ENCODE data around the gene INSC.

Gene INSC

DNA sequence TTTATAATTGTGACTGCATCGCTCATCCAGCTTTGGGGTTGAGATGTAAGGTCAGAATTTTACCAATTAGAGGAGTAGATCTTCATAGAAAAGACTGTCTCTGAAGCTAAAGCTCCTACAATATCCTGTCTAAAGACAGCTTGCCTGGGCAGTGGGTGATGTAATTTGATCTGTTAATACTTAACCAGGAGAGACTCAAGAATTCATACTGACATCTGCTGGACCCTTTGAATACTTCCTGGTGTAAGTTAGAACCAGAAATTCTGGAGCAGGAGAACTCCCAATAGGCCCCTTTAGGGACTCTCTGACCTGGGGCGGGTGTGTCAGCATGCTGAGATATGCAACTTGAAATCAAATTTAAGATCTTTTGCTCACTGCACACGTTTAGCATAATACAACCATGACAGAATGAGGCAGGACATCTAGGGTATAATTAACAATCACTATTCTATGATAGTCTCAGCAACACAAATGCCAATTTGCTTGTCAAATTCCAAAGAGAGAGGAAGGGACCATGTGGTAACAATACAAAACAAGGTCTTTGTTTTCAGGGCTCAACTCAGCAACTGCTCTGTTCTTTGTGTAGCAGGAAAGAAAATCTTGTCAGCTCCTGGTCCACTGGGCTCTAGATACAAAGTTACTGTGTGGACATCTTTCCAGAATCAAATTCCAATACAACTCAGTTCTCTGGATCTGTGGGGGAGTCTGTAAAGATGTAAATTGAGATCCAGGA is 143.9 kb downstream of the INSC start:
- TF ChIP-seq BACH2 (CRISPR knock-in tag; IDR thresholded peaks at IDR 0.05; ENCODE audit: borderline replicate concordance) (no peak), SNAI2 (CRISPR knock-in tag; IDR thresholded peaks at IDR 0.05) (no peak), ESRRG (CRISPR knock-in tag; IDR thresholded peaks at IDR 0.05) (no peak), PPARA (CRISPR knock-in tag; IDR thresholded peaks at IDR 0.05; ENCODE audit: borderline replicate concordance) (no peak), CSDC2 (CRISPR knock-in tag; IDR thresholded peaks at IDR 0.05) (no peak), ZNF8 (CRISPR knock-in tag; IDR thresholded peaks at IDR 0.05) (no peak)
- TF ChIP-seq, protein P1, sequence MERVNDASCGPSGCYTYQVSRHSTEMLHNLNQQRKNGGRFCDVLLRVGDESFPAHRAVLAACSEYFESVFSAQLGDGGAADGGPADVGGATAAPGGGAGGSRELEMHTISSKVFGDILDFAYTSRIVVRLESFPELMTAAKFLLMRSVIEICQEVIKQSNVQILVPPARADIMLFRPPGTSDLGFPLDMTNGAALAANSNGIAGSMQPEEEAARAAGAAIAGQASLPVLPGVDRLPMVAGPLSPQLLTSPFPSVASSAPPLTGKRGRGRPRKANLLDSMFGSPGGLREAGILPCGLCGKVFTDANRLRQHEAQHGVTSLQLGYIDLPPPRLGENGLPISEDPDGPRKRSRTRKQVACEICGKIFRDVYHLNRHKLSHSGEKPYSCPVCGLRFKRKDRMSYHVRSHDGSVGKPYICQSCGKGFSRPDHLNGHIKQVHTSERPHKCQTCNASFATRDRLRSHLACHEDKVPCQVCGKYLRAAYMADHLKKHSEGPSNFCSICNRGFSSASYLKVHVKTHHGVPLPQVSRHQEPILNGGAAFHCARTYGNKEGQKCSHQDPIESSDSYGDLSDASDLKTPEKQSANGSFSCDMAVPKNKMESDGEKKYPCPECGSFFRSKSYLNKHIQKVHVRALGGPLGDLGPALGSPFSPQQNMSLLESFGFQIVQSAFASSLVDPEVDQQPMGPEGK (CRISPR knock-in tag; IDR thresholded peaks at IDR 0.05; ENCODE audit: borderline replicate concordance): no peak
- TF ChIP-seq, protein P2, sequence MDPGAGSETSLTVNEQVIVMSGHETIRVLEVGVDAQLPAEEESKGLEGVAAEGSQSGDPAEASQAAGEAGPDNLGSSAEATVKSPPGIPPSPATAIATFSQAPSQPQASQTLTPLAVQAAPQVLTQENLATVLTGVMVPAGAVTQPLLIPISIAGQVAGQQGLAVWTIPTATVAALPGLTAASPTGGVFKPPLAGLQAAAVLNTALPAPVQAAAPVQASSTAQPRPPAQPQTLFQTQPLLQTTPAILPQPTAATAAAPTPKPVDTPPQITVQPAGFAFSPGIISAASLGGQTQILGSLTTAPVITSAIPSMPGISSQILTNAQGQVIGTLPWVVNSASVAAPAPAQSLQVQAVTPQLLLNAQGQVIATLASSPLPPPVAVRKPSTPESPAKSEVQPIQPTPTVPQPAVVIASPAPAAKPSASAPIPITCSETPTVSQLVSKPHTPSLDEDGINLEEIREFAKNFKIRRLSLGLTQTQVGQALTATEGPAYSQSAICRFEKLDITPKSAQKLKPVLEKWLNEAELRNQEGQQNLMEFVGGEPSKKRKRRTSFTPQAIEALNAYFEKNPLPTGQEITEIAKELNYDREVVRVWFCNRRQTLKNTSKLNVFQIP (CRISPR knock-in tag; IDR thresholded peaks at IDR 0.05; ENCODE audit: borderline replicate concordance, low read depth): no peak
- ATAC-seq: no peak

DNA sequence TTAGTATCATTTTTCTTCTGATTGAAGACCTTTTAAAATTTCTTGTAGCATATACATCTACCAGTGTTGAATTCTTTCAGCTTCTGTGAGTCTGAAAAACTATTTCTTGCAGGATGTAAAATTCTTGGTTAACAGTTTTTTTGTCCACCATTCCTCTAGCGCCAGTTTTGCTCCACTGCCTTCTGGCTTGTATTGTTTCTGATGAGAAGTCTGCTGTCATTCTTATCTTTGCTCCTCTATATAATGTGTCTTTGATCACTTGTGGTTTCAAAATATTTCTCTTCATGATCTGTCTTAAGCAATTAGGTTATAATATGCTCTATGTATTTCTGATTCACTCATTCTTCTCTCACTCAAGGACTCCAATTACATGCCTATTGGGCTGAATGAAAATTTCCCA is 152.3 kb downstream of the INSC start:
- TF ChIP-seq OSR1 (CRISPR knock-in tag; IDR thresholded peaks at IDR 0.05) (no peak), CSDC2 (CRISPR knock-in tag; IDR thresholded peaks at IDR 0.05) (no peak), ZFP3 (CRISPR knock-in tag; IDR thresholded peaks at IDR 0.05) (no peak)
- no peak for ATAC-seq

DNA sequence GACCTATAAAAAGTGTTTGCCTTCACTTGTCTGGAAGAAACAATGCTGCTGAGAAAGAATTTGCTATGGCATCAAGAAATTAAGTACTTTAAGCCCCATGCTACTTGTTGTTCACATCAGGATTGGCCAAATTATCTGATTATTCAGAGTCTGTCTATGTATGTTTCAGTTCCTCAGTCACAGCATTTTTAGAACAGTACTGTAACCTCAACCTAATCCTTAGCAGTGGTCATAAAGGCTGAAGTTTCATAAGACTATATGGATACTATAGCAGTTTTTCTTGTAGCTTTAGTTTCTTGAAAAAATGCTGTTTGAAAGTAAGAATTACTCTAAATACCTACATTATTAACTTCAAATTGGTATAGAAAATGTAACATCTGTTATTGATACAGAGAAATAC is 153.9 kb downstream of the INSC start:
- no peak for TF ChIP-seq PPARA (CRISPR knock-in tag; IDR thresholded peaks at IDR 0.05; ENCODE audit: borderline replicate concordance)
- no peak for ATAC-seq

DNA sequence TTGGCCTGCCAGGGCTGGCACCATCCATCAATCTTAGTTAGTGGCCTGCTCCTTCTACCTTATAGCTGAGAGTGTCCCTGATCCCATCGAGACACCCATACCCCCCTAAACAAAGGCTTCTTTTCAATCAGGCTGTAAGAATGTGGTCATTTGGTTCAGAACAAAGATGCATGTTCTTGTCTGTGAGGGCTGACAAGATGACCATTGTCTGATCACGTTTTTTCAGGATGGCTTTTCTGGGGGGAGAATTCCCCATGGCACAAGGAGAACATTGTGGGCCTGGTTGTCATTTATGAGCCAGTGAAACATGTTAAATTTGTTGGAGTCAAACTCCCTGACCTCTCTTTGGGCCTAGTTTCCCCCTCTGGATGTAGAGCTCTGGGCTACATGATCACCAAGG is 160.4 kb downstream of the INSC start:
- ATAC-seq: no peak
- TF ChIP-seq, protein P3, sequence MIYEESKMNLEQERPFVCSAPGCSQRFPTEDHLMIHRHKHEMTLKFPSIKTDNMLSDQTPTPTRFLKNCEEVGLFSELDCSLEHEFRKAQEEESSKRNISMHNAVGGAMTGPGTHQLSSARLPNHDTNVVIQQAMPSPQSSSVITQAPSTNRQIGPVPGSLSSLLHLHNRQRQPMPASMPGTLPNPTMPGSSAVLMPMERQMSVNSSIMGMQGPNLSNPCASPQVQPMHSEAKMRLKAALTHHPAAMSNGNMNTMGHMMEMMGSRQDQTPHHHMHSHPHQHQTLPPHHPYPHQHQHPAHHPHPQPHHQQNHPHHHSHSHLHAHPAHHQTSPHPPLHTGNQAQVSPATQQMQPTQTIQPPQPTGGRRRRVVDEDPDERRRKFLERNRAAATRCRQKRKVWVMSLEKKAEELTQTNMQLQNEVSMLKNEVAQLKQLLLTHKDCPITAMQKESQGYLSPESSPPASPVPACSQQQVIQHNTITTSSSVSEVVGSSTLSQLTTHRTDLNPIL (CRISPR knock-in tag; IDR thresholded peaks at IDR 0.05; ENCODE audit: low read depth): no peak
- no peak for TF ChIP-seq ESRRG (CRISPR knock-in tag; IDR thresholded peaks at IDR 0.05)
- TF ChIP-seq ZNF565 (CRISPR knock-in tag; conservative IDR thresholded peaks at IDR 0.05; ENCODE audit: low read depth): no peak
- TF ChIP-seq ZNF70 (CRISPR knock-in tag; IDR thresholded peaks at IDR 0.05): no peak
- TF ChIP-seq, protein P4, sequence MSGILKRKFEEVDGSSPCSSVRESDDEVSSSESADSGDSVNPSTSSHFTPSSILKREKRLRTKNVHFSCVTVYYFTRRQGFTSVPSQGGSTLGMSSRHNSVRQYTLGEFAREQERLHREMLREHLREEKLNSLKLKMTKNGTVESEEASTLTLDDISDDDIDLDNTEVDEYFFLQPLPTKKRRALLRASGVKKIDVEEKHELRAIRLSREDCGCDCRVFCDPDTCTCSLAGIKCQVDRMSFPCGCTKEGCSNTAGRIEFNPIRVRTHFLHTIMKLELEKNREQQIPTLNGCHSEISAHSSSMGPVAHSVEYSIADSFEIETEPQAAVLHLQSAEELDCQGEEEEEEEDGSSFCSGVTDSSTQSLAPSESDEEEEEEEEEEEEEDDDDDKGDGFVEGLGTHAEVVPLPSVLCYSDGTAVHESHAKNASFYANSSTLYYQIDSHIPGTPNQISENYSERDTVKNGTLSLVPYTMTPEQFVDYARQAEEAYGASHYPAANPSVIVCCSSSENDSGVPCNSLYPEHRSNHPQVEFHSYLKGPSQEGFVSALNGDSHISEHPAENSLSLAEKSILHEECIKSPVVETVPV (CRISPR knock-in tag; IDR thresholded peaks at IDR 0.05): no peak
- TF ChIP-seq GLIS3 (CRISPR knock-in tag; IDR thresholded peaks at IDR 0.05): no peak
- no peak for TF ChIP-seq ZC3H10 (CRISPR knock-in tag; IDR thresholded peaks at IDR 0.05)
- TF ChIP-seq TOX (CRISPR knock-in tag; IDR thresholded peaks at IDR 0.05; ENCODE audit: borderline replicate concordance): no peak
- TF ChIP-seq BACH2 (CRISPR knock-in tag; IDR thresholded peaks at IDR 0.05; ENCODE audit: borderline replicate concordance): no peak
- no peak for TF ChIP-seq TCF4 (CRISPR knock-in tag; IDR thresholded peaks at IDR 0.05; ENCODE audit: borderline replicate concordance)
- TF ChIP-seq RARB (CRISPR knock-in tag; IDR thresholded peaks at IDR 0.05): no peak
- TF ChIP-seq, protein P2 (CRISPR knock-in tag; IDR thresholded peaks at IDR 0.05; ENCODE audit: borderline replicate concordance, low read depth): no peak
- TF ChIP-seq, protein P5, sequence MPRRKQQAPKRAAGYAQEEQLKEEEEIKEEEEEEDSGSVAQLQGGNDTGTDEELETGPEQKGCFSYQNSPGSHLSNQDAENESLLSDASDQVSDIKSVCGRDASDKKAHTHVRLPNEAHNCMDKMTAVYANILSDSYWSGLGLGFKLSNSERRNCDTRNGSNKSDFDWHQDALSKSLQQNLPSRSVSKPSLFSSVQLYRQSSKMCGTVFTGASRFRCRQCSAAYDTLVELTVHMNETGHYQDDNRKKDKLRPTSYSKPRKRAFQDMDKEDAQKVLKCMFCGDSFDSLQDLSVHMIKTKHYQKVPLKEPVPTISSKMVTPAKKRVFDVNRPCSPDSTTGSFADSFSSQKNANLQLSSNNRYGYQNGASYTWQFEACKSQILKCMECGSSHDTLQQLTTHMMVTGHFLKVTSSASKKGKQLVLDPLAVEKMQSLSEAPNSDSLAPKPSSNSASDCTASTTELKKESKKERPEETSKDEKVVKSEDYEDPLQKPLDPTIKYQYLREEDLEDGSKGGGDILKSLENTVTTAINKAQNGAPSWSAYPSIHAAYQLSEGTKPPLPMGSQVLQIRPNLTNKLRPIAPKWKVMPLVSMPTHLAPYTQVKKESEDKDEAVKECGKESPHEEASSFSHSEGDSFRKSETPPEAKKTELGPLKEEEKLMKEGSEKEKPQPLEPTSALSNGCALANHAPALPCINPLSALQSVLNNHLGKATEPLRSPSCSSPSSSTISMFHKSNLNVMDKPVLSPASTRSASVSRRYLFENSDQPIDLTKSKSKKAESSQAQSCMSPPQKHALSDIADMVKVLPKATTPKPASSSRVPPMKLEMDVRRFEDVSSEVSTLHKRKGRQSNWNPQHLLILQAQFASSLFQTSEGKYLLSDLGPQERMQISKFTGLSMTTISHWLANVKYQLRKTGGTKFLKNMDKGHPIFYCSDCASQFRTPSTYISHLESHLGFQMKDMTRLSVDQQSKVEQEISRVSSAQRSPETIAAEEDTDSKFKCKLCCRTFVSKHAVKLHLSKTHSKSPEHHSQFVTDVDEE (CRISPR knock-in tag; IDR thresholded peaks at IDR 0.05): no peak
- no peak for TF ChIP-seq ISL1 (CRISPR knock-in tag; IDR thresholded peaks at IDR 0.05)
